IMR-90 (cell line): ENCODE results near the gene KRT37. TPM values are rescaled to one million over a fixed set of nuclear protein-coding genes. Genes with fewer than 3 reads are reported as not detected.
"Not testable (repeated sequence)": the region's sequence is repeated elsewhere in the genome, so short reads cannot be mapped to it uniquely, and the experiment has no call there.

ENCODE experiments used
- ATAC-seq: fragments of 200-7000 bp; cut with Tn5 transposase; 2 replicates; pipeline ENCODE4 v1.9.1; 2020; ENCODE audit warnings: low read depth, mild to moderate bottlenecking, moderate library complexity
- BruUV-seq: library from RNA; stranded (reverse); fragments of 400-500 nt; replicated peaks from 2 replicates; lab custom pipeline; 2021; lab: Mats Ljungman, UMichigan
- CTCF ChIA-PET: fragments of 300-600 bp; formaldehyde crosslinking; extraction: SDS; loops from one replicate; lab custom pipeline; 2021; ENCODE audit warnings: antibody characterized with exemption; lab: Yijun Ruan, JAX
- POLR2A ChIA-PET: fragments of 300-600 bp; sonication (Branson Sonifier 250); formaldehyde crosslinking; loops from one replicate; lab custom pipeline; 2022; ENCODE audit warnings: antibody characterized with exemption; ENCODE audit not compliant: unreplicated experiment; lab: Charles Lee
- DNase-seq: peaks from one replicate; pipeline ENCODE4 v3.0.0; 2013
- H2AFZ ChIP-seq: replicated peaks from 2 replicates; pipeline ENCODE3; 2013; ENCODE audit warnings: low read length, mild to moderate bottlenecking; ENCODE audit not compliant: poor library complexity
- H2AK5ac ChIP-seq: 2 replicates; pipeline ENCODE4 v1.6.1; 2013; ENCODE audit warnings: low read depth, low read length, inconsistent platforms
- H2AK9ac ChIP-seq: replicated peaks from 2 replicates; pipeline ENCODE3; 2013; ENCODE audit warnings: mild to moderate bottlenecking, low read depth, low read length, moderate library complexity; ENCODE audit not compliant: poor library complexity
- H2BK120ac ChIP-seq: 2 replicates; pipeline ENCODE4 v1.6.1; 2013; ENCODE audit warnings: low read depth, low read length, inconsistent platforms
- H2BK15ac ChIP-seq: 3 replicates; pipeline ENCODE4 v1.6.1; 2013; ENCODE audit warnings: low read depth, low read length, inconsistent platforms
- H2BK20ac ChIP-seq: 2 replicates; pipeline ENCODE4 v1.6.1; 2013; ENCODE audit warnings: low read depth, mild to moderate bottlenecking, inconsistent platforms, low read length, moderate library complexity
- H2BK5ac ChIP-seq: 2 replicates; pipeline ENCODE4 v1.6.1; 2013; ENCODE audit warnings: mild to moderate bottlenecking, low read depth, low read length, inconsistent platforms; ENCODE audit not compliant: poor library complexity, severe bottlenecking
- H3K14ac ChIP-seq: replicated peaks from 2 replicates; pipeline ENCODE4 v1.6.1; 2013; ENCODE audit warnings: low read depth, low read length, inconsistent platforms
- H3K18ac ChIP-seq: 2 replicates; pipeline ENCODE4 v1.6.1; 2013; ENCODE audit warnings: low read depth, low read length, control low read depth
- H3K23ac ChIP-seq: 2 replicates; pipeline ENCODE4 v1.6.1; 2013; ENCODE audit warnings: low read depth, low read length, inconsistent platforms
- H3K27ac ChIP-seq: 2 replicates; pipeline ENCODE4 v1.5.1; 2013; ENCODE audit warnings: mild to moderate bottlenecking, control low read depth, low read length; ENCODE audit not compliant: insufficient read depth
- H3K27me3 ChIP-seq: 2 replicates; pipeline ENCODE4 v1.6.1; 2013; ENCODE audit warnings: low read length; ENCODE audit not compliant: control insufficient read depth, insufficient read depth
- H3K36me3 ChIP-seq: 2 replicates; pipeline ENCODE4 v1.6.1; 2013; ENCODE audit warnings: low read length, mixed read lengths; ENCODE audit not compliant: control insufficient read depth, insufficient read depth
- H3K4ac ChIP-seq: 2 replicates; pipeline ENCODE4 v1.6.1; 2013; ENCODE audit warnings: low read depth, low read length, inconsistent platforms
- H3K4me1 ChIP-seq: 2 replicates; pipeline ENCODE4 v1.6.1; 2013; ENCODE audit warnings: low read length, mixed read lengths; ENCODE audit not compliant: control insufficient read depth, insufficient read depth
- H3K4me2 ChIP-seq: 2 replicates; pipeline ENCODE4 v1.6.1; 2013; ENCODE audit warnings: low read depth, mild to moderate bottlenecking, control low read depth, low read length, moderate library complexity
- H3K4me3 ChIP-seq: 2 replicates; pipeline ENCODE4 v1.5.1; 2013; ENCODE audit warnings: low read depth, mild to moderate bottlenecking, control low read depth, low read length, moderate library complexity; ENCODE audit not compliant: insufficient read depth
- H3K56ac ChIP-seq: 2 replicates; pipeline ENCODE4 v1.6.1; 2013; ENCODE audit warnings: low read length, inconsistent platforms; ENCODE audit not compliant: insufficient read depth; ENCODE audit errors: extremely low read depth
- H3K79me1 ChIP-seq, 2 experiments: 2 replicates each; pipeline ENCODE4 v1.6.1; 2013; ENCODE audit warnings: low read length in 2 of 2, inconsistent platforms in 1 of 2, low read depth in 1 of 2
- H3K9ac ChIP-seq: 2 replicates; pipeline ENCODE4 v1.6.1; 2013; ENCODE audit warnings: low read depth, low read length, control low read depth
- H3K9me1 ChIP-seq: 2 replicates; pipeline ENCODE4 v1.6.1; 2013; ENCODE audit warnings: low read length, inconsistent platforms; ENCODE audit not compliant: insufficient read depth
- H3K9me3 ChIP-seq: 2 replicates; pipeline ENCODE4 v1.6.1; 2013; ENCODE audit warnings: low read length; ENCODE audit not compliant: control insufficient read depth, insufficient read depth
- H4K20me1 ChIP-seq: 2 replicates; pipeline ENCODE4 v1.6.1; 2013; ENCODE audit warnings: low read length, inconsistent platforms; ENCODE audit not compliant: insufficient read depth
- H4K5ac ChIP-seq: 2 replicates; pipeline ENCODE4 v1.6.1; 2013; ENCODE audit warnings: mild to moderate bottlenecking, low read depth, low read length, control low read depth
- H4K8ac ChIP-seq, 2 experiments: 2 replicates each; pipeline ENCODE4 v1.6.1; 2013; ENCODE audit warnings: low read depth in 2 of 2, low read length in 2 of 2, control low read depth in 1 of 2, inconsistent platforms in 1 of 2
- H4K91ac ChIP-seq: 2 replicates; pipeline ENCODE4 v1.6.1; 2013; ENCODE audit warnings: low read depth, low read length, inconsistent platforms; ENCODE audit not compliant: insufficient read depth
- WGBS, 2 experiments: methylation state at CpG; one replicate each; pipeline versions ENCODE4 v1.1.5 to v1.1.7; 2013; ENCODE audit warnings: missing lambda C conversion rate in 2 of 2; ENCODE audit not compliant: insufficient read length in 1 of 2; ENCODE audit errors: extremely low coverage in 2 of 2; 5-methylcytosine and 5-hydroxymethylcytosine counted together
- dilution Hi-C: fragments of 300-500 bp; cut with HindIII; formaldehyde crosslinking; loops from one replicate; pipeline ENCODE4 v1.14.3; 2018; ENCODE audit warnings: low sequenced_read_pairs; ENCODE audit not compliant: unreplicated experiment
- in situ Hi-C: fragments of 300-500 bp; cut with MboI; formaldehyde crosslinking; loops from 3 replicates; pipeline ENCODE4 v1.14.3; 2019; ENCODE audit warnings: low sequenced_read_pairs, inconsistent platforms, mixed read lengths
- intact Hi-C: fragments of 100-400 bp; cut with micrococcal nuclease; formaldehyde crosslinking; loops from 2 replicates; pipeline ENCODE4 v1.10.0; 2022
- polyA plus RNA-seq, 3 experiments: library from polyadenylated mRNA; depleted of rRNA; stranded (reverse); fragments of >200 nt; gene quantifications; 2 replicates each; pipeline ENCODE4 v1.2.3, GENCODE V29; 2012; ENCODE audit warnings: low replicate concordance in 1 of 3
- total RNA-seq: library from RNA; depleted of rRNA; stranded (reverse); fragments of >200 nt; gene quantifications from 2 replicates; pipeline ENCODE4 v1.2.3, GENCODE V29; 2012

The KRT37 gene
- total and polyA plus RNA-seq, 2 of the 4 experiments (the other 2 are of a cell fraction): not detected

DNA sequence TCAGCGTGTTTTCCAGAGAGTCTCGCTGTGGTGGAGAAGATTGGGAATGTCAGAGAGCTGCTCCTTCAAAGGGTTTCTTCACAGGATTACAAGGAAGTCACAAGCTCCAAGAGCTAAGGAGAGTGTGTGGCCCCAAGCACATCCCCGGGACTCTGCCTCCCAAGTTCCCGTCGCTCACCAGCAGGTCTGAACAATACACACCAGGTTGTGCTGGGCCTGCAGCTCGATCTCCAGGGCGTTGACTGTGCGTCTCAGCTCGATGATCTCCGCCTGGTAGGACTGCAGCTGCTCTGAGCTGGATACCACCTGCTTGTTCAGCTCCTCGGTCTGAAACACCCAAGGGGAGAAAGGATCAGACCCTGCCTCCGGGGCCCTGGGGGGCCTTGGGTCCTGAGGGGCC is 29.3 kb downstream of the KRT37 start:
- H4K20me1 ChIP-seq, DNase-seq, H2AFZ ChIP-seq, H2BK20ac ChIP-seq, H3K4me1 ChIP-seq, H3K4me3 ChIP-seq, BruUV-seq, H3K4ac ChIP-seq, H3K4me2 ChIP-seq, in situ Hi-C loops, H2BK5ac ChIP-seq, H3K36me3 ChIP-seq, H2AK9ac ChIP-seq, H2AK5ac ChIP-seq, H3K14ac ChIP-seq, H3K9ac ChIP-seq, H2BK120ac ChIP-seq, H4K5ac ChIP-seq, H2BK15ac ChIP-seq, H3K9me3 ChIP-seq, H3K23ac ChIP-seq, ATAC-seq, CTCF ChIA-PET, intact Hi-C loops, H4K8ac ChIP-seq, H3K18ac ChIP-seq, H4K91ac ChIP-seq, H3K27ac ChIP-seq, H3K9me1 ChIP-seq, dilution Hi-C loops, H3K27me3 ChIP-seq, H3K56ac ChIP-seq, H3K79me1 ChIP-seq, POLR2A ChIA-PET: not testable (repeated sequence)
- WGBS, 2 experiments: no CpG with 5 or more reads among the region's 12 CpGs
